ENCODE measurements around the gene COPS3.
"Not testable (repeated sequence)": the region's sequence is repeated elsewhere in the genome, so short reads cannot be mapped to it uniquely, and the experiment has no call there.

The COPS3 gene

DNA sequence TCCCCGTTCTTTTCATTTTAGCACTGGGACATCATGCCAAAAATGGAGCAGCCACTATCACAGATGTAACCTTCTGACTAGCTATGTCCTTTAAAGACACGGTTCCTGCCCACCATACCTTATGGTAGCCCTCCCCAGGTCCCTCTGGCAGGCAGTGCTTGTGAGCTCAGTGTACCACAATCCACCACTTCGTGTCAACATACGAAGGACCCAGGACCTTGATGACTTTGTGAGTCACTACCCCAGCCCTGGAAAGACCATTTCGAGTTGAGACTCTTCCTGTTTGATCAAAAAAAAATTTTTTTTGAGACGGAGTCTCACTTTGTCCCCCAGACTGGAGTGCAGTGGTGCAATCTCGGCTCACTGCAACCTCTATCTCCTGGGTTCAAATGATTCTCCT lies 23.0 kb downstream of the COPS3 start:
- TF ChIP-seq POLR2A (IDR thresholded peaks at IDR 0.05; ENCODE audit: low read depth, low read length) (no peak), TAF1 (IDR thresholded peaks at IDR 0.05; ENCODE audit: borderline replicate concordance, low read depth, low read length) (no peak), POLR2AphosphoS5 (IDR thresholded peaks at IDR 0.05; ENCODE audit: low read depth, low read length) (no peak)
- no peak for FAIRE-seq
- no peak for DNase-seq (ENCODE audit: insufficient read length)

DNA sequence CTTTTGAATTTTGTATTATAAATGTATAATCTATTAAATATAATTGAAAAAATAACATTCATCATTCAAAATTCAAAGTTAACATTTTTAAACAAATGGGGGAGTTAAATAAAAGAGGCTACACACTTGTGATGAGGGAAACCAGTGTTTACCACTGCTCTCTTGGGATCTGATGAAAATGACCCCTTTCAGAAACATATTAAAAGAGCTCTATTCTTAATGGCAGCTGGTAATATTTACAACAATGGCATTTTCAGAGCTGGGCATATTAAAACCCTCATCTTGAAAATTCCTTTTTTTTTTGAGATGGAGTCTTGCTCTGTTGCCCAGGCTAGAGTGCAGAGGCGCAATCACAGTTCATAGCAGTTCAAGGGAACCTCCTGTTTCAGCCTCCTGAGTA lies 24.7 kb downstream of the COPS3 start:
- FAIRE-seq (no peak), DNase-seq (ENCODE audit: insufficient read length) (no peak)
- TF ChIP-seq POLR2AphosphoS5 (IDR thresholded peaks at IDR 0.05; ENCODE audit: low read depth, low read length) = no peak
- no peak for TF ChIP-seq TAF1 (IDR thresholded peaks at IDR 0.05; ENCODE audit: borderline replicate concordance, low read depth, low read length)
- TF ChIP-seq POLR2A (IDR thresholded peaks at IDR 0.05; ENCODE audit: low read depth, low read length) = no peak

DNA sequence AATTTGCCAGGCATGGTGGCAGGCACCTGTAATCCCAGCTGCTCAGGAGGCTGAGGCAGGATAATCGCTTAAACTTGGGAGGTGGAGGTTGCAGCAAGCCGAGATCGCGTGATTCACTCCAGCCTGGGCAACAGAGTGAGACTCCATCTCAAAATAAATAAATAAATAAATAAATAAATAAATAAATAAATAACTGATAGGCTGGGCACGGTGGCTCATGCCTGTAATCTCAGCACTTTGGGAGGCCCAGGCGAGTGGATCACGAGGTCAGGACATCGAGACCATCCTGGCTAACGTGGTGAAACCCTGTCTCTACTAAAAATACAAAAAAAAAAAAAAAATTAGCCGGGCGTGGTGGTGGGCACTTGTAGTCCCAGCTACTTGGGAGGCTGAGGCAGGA lies 25.4 kb downstream of the COPS3 start:
- DNase-seq (ENCODE audit: insufficient read length); FAIRE-seq: not testable (repeated sequence)

DNA sequence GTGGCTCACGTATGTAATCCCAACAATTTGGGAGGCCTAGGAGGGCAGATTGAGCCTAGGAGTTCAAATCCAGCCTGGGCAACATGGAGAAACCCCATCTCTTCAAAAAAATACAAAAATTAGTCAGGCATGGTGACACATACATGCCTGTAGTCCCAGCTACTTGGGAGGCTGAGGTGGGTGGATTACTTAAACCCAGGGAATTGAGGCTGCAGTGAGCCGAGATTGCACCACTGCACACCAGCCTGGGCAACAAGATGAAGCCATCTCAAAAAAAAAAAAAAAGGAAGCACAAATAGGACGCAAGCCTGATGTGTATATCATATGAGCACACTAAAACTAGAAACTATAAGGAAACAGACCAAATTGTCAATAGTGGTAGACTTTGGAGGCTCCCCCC lies 27.0 kb downstream of the COPS3 start:
- no peak for TF ChIP-seq POLR2A (IDR thresholded peaks at IDR 0.05; ENCODE audit: low read depth, low read length)
- no peak for TF ChIP-seq POLR2AphosphoS5 (IDR thresholded peaks at IDR 0.05; ENCODE audit: low read depth, low read length)
- no peak for TF ChIP-seq TAF1 (IDR thresholded peaks at IDR 0.05; ENCODE audit: borderline replicate concordance, low read depth, low read length)
- DNase-seq (ENCODE audit: insufficient read length) (no peak), FAIRE-seq (no peak)

DNA sequence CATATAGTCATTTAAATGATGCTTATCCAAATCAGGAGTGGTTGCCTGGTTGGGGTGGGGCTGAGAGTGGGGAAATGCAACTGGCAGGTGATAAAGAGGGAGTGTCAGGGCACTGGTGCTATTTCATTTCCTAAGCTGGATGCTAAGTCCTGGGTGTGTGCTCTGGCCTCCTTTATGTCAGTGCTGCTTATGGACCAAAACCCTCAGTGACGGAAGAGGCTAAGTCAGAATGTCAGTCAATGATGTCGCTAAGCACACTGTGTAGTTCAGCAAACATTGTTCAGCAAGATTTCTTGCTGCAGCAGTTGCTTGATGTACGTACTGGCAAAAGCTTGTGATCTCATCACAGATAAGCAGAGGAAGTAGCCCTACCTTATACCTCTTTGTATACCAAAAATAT lies 27.6 kb downstream of the COPS3 start:
- FAIRE-seq (no peak), DNase-seq (ENCODE audit: insufficient read length) (no peak)
- no peak for TF ChIP-seq POLR2A (IDR thresholded peaks at IDR 0.05; ENCODE audit: low read depth, low read length)
- no peak for TF ChIP-seq POLR2AphosphoS5 (IDR thresholded peaks at IDR 0.05; ENCODE audit: low read depth, low read length)
- TF ChIP-seq TAF1 (IDR thresholded peaks at IDR 0.05; ENCODE audit: borderline replicate concordance, low read depth, low read length) = no peak

DNA sequence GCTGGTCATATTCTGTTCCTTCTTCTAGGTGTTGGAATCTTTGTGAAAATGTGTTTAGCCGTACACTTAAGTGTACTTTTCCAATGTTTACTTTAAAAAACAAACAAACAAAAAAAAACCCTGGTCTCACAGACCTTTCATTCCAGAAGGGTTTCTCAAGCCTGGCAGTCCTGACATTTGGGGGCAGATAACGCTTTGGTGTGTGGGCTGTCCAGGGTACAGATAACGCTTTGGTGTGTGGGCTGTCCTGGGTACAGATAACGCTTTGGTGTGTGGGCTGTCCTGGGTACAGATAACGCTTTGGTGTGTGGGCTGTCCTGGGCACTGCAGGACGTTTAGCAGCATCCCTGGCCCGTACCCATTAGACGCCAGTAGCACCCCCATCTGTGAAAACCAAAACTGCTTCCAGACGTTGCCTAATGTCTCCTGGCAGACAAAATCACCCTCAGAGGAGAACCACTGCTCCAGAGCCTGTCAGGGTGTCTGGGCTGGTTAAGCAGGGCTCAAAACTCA lies 28.8 kb downstream of the COPS3 start:
- DNase-seq (ENCODE audit: insufficient read length) (no peak), FAIRE-seq (no peak)
- no peak for TF ChIP-seq TAF1 (IDR thresholded peaks at IDR 0.05; ENCODE audit: borderline replicate concordance, low read depth, low read length)
- no peak for TF ChIP-seq POLR2A (IDR thresholded peaks at IDR 0.05; ENCODE audit: low read depth, low read length)
- TF ChIP-seq POLR2AphosphoS5 (IDR thresholded peaks at IDR 0.05; ENCODE audit: low read depth, low read length) = no peak

DNA sequence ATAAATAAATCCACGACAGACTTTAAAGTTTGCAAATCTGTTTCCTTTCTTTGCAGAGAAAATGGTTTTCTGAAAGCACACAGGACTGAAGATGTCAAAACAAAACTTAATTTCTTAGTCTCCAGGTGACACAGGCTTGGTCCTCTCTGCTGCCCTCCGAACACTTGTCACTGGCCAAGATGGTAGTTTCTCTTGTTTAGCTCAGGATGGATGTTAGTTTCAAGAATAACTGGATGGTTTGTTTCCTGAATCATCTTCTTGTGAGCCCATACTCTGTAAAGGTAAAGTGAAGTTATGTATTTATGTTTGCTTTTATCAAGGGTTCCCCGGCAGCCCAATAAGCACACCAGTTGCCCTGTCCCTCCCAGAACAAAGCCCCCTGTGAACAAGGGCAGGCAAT lies 34.2 kb downstream of the COPS3 start:
- DNase-seq (ENCODE audit: insufficient read length) (no peak), FAIRE-seq (no peak)
- TF ChIP-seq POLR2A (IDR thresholded peaks at IDR 0.05; ENCODE audit: low read depth, low read length) = no peak
- TF ChIP-seq TAF1 (IDR thresholded peaks at IDR 0.05; ENCODE audit: borderline replicate concordance, low read depth, low read length) = no peak
- TF ChIP-seq POLR2AphosphoS5 (IDR thresholded peaks at IDR 0.05; ENCODE audit: low read depth, low read length) = no peak

DNA sequence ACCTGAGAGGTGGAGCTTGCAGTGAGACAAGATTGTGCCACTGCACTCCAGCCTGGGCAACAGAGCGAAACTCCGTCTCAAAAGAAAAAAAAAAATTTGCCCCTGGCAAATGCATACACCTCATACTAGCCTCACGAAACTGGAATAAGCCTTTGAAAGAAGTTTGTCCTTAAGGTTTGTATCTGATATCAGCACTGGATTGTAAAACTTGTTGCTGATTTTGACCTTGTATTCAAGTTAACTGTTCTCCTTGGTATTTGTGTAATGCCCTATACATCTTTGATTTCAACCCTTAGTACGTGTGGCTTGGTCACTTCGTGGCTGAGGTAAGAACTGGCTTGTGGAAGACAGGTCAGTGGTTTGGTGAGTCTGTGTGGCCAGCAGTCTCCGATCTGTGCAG lies 37.9 kb downstream of the COPS3 start:
- FAIRE-seq (no peak), DNase-seq (ENCODE audit: insufficient read length) (no peak)
- TF ChIP-seq POLR2A (IDR thresholded peaks at IDR 0.05; ENCODE audit: low read depth, low read length) (no peak), TAF1 (IDR thresholded peaks at IDR 0.05; ENCODE audit: borderline replicate concordance, low read depth, low read length) (no peak), POLR2AphosphoS5 (IDR thresholded peaks at IDR 0.05; ENCODE audit: low read depth, low read length) (no peak)

DNA sequence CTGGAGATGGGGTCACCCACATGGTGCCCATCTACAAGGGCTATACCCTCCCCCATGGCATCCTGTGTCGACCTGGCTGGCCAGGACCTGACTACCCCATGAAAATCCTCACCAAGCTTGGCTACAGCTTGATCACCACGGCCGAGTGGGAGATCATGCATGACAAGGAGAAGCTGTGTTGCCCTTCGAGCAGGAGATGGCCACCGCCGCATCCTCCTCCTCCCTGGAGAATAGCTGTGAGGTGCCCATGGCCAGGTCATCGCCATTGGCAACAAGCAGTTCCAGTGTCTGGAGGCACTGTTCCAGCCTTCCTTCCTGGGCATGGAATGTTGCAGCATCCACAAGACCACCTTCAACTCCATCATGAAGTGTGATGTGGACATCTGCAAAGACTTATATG lies 38.8 kb downstream of the COPS3 start:
- no peak for DNase-seq (ENCODE audit: insufficient read length)
- TF ChIP-seq POLR2A (IDR thresholded peaks at IDR 0.05; ENCODE audit: low read depth, low read length) (no peak), POLR2AphosphoS5 (IDR thresholded peaks at IDR 0.05; ENCODE audit: low read depth, low read length) (no peak), TAF1 (IDR thresholded peaks at IDR 0.05; ENCODE audit: borderline replicate concordance, low read depth, low read length) (no peak)
- no peak for FAIRE-seq

DNA sequence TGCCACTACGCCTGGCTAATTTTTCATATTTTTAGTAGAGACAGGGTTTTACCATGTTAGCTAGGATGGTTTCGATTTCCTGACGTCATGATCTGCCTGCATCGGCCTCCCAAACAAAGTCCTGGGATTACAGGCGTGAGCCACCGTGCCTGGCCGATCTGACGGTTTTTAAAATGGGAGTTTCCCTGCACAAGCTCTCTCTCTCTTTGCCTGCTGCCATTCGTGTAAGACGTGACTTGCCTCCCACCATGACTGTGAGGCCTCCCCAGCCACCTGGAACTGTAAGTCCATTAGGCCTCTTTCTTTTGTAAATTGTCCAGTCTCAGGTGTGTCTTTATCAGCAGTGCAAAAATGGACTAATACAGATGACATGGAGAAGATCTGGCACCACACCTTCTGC lies 39.4 kb downstream of the COPS3 start:
- TF ChIP-seq POLR2AphosphoS5 (IDR thresholded peaks at IDR 0.05; ENCODE audit: low read depth, low read length) (no peak), POLR2A (IDR thresholded peaks at IDR 0.05; ENCODE audit: low read depth, low read length) (no peak), TAF1 (IDR thresholded peaks at IDR 0.05; ENCODE audit: borderline replicate concordance, low read depth, low read length) (no peak)
- FAIRE-seq (no peak), DNase-seq (ENCODE audit: insufficient read length) (no peak)

DNA sequence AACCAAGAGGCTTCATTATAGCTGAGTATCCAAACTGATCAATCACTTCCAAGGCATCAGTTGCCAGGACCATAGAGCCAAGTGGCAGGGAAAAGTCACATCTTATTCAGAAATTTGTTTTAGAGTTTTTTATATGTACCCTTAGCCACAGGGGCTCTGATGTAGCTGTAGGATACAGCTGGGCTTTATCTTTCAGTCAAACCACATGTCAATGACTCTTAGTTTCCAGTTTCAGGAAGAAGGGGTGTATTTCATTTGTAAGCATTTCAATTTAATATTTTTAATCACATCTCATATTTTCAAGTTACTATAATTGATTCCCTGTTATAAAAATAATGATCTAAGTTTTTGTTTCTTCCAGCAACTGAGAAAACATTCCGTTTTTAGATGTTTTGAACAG lies 41.2 kb downstream of the COPS3 start:
- FAIRE-seq = no peak
- DNase-seq (ENCODE audit: insufficient read length) = no peak
- TF ChIP-seq POLR2A (IDR thresholded peaks at IDR 0.05; ENCODE audit: low read depth, low read length) (no peak), POLR2AphosphoS5 (IDR thresholded peaks at IDR 0.05; ENCODE audit: low read depth, low read length) (no peak), TAF1 (IDR thresholded peaks at IDR 0.05; ENCODE audit: borderline replicate concordance, low read depth, low read length) (no peak)

DNA sequence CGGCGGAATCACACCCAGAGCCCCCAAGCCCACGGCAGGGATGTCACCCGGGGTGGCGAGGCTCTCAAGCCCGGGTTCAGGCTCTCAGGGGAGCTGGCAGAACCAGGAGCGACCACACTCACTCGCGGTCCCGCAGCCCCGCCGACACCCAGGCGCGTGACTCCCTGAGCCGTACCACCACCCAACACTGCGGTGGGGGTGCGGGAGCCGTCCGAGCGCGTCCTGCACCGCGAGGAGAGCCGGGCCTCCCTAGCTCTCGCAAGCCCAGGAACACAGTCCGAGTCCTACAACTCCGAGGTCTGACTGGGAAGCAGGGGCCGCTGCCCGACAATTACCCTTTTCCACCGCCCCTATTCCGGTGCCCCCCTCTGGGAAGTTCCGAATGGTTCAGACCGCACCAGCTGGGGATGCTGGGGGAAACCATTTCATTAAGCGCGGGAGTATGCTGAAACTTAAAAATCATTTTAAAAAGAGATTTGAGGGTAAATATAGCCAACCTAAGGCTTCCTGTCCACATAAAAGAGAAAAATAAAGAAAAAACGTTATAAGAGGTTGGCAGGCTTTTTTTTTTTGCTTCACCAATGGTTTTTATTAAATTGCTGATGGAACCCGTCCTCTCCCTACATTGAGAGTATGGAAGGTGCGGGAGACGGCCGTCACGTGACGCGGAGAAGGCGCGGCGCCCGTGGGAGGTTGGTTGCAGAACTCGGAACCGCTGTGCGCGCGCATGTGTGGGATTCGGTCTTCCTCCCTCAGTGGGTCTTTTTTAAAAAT lies 43.8 kb downstream of the COPS3 start, which contains the start of gene FLCN:
TSS of gene FLCN (minus strand) at position 143 of the 774 bp plus-strand sequence. CDS start 9,031 bp downstream, outside the sequence.
- FAIRE-seq = peak; percentile 81
- peak; percentile 86 for DNase-seq (ENCODE audit: insufficient read length)
- TF ChIP-seq POLR2A (IDR thresholded peaks at IDR 0.05; ENCODE audit: low read depth, low read length) = peak; percentile 92
- TF ChIP-seq TAF1 (IDR thresholded peaks at IDR 0.05; ENCODE audit: borderline replicate concordance, low read depth, low read length) = peak; percentile 91
- peak; percentile 61 for TF ChIP-seq POLR2AphosphoS5 (IDR thresholded peaks at IDR 0.05; ENCODE audit: low read depth, low read length)
